HepG2 (cell line): ENCODE data around the gene SLC23A3. TPM values are rescaled to one million over a fixed set of nuclear protein-coding genes. Genes with fewer than 3 reads are reported as not detected.

Experiments
- ARNT ChIP-seq: fragments of 450-650 bp; IDR thresholded peaks from 2 replicates; pipeline ENCODE4 v1.6.1; 2017
- KAT8 ChIP-seq: IDR thresholded peaks from 2 replicates; pipeline ENCODE4 v1.6.1; 2016; ENCODE audit warnings: missing genetic modification reagents, missing compliant biosample characterization
- MZF1 ChIP-seq: sonication (generic); formaldehyde crosslinking; IDR thresholded peaks from 2 replicates; pipeline ENCODE4 v1.8.1; 2023; ENCODE audit warnings: mild to moderate bottlenecking, missing genetic modification reagents, borderline replicate concordance
- NRL ChIP-seq: sonication (generic); formaldehyde crosslinking; IDR thresholded peaks from 2 replicates; pipeline ENCODE4 v1.5.0; 2020; ENCODE audit warnings: missing genetic modification reagents, mild to moderate bottlenecking, moderate library complexity, borderline replicate concordance
- RBM22 ChIP-seq: fragments of 200-400 bp; formaldehyde crosslinking; optimal IDR thresholded peaks from 2 replicates; pipeline ENCODE3; 2017; ENCODE audit warnings: mild to moderate bottlenecking, low read length, moderate library complexity
- SMC3 ChIP-seq: IDR thresholded peaks from 2 replicates; pipeline ENCODE4 v1.6.1; 2011; ENCODE audit warnings: low read length, improper control_type of control experiment
- SUZ12 ChIP-seq: fragments of 150-350 bp; IDR thresholded peaks from 2 replicates; pipeline ENCODE4 v1.6.1; 2014; ENCODE audit warnings: low read depth, low read length
- ZNF274 ChIP-seq: sonication (generic); formaldehyde crosslinking; IDR thresholded peaks from 2 replicates; pipeline ENCODE4 v1.5.1; 2020; ENCODE audit warnings: mild to moderate bottlenecking, missing genetic modification reagents
- ZNF296 ChIP-seq: sonication (generic); formaldehyde crosslinking; conservative IDR thresholded peaks from 2 replicates; pipeline ENCODE4 v1.5.0; 2020; ENCODE audit warnings: mild to moderate bottlenecking, missing genetic modification reagents
- ZNF446 ChIP-seq: sonication (generic); formaldehyde crosslinking; IDR thresholded peaks from 2 replicates; pipeline ENCODE4 v1.5.0; 2020; ENCODE audit warnings: mild to moderate bottlenecking, missing genetic modification reagents
- ZNF629 ChIP-seq: sonication (generic); formaldehyde crosslinking; conservative IDR thresholded peaks from 2 replicates; pipeline ENCODE4 v1.5.0; 2020; ENCODE audit warnings: missing genetic modification reagents
- ZNF776 ChIP-seq: sonication (generic); formaldehyde crosslinking; IDR thresholded peaks from 2 replicates; pipeline ENCODE4 v1.4.0; 2020; ENCODE audit warnings: mild to moderate bottlenecking, missing genetic modification reagents
- polyA plus RNA-seq, 8 experiments: library from polyadenylated mRNA; depleted of rRNA in 3 of 8; stranded (reverse) in 7 of 8; unstranded in 1 of 8; fragments of >200 nt; fragmentation: Illumina TruSeq in 4 of 8; extraction: Trizol in 4 of 8; gene quantifications; 2 replicates each; pipeline versions ENCODE4 v1.2.1 to v1.2.3, GENCODE V29; 2011 to 2016; ENCODE audit warnings: low read depth in 4 of 8, missing spikeins in 1 of 8, mixed read lengths in 1 of 8; ENCODE audit not compliant: insufficient read depth in 1 of 8
- total RNA-seq, 5 experiments: library from RNA; depleted of rRNA; stranded (reverse); fragments of >200 nt; fragmentation: Illumina TruSeq; extraction: Trizol; gene quantifications; 2 replicates each; pipeline ENCODE4 v1.2.3, GENCODE V29; 2016; ENCODE audit warnings: low read depth in 1 of 5
- TF ChIP-seq, protein P1 (sequence below): sonication (generic); formaldehyde crosslinking; IDR thresholded peaks from 2 replicates; pipeline ENCODE4 v1.8.1; 2023; ENCODE audit warnings: missing genetic modification reagents, mild to moderate bottlenecking, borderline replicate concordance
- TF ChIP-seq, protein P2 (sequence below): sonication (generic); formaldehyde crosslinking; IDR thresholded peaks from 2 replicates; pipeline ENCODE4 v1.4.0; 2020; ENCODE audit warnings: mild to moderate bottlenecking, missing genetic modification reagents
- TF ChIP-seq, protein P3 (sequence below): sonication (generic); formaldehyde crosslinking; IDR thresholded peaks from 2 replicates; pipeline ENCODE4 v1.5.0; 2020; ENCODE audit warnings: mild to moderate bottlenecking, missing genetic modification reagents, borderline replicate concordance
- TF ChIP-seq, protein P4 (sequence below): IDR thresholded peaks from 2 replicates; pipeline ENCODE4 v1.6.1; 2016; ENCODE audit warnings: missing genetic modification reagents, missing compliant biosample characterization
- TF ChIP-seq, protein P5 (sequence below): IDR thresholded peaks from 2 replicates; pipeline ENCODE4 v1.6.1; 2016; ENCODE audit warnings: mild to moderate bottlenecking, missing biosample characterization, missing genetic modification reagents
- TF ChIP-seq, protein P6 (sequence below): sonication (generic); formaldehyde crosslinking; conservative IDR thresholded peaks from 2 replicates; pipeline ENCODE4 v1.4.0; 2020; ENCODE audit warnings: missing genetic modification reagents

The SLC23A3 gene
- total and polyA plus RNA-seq, 2 of the 13 experiments (the other 11 are each of a cell fraction or from before 2014, with no cell fraction given) = 0.38 to 0.78 TPM

DNA sequence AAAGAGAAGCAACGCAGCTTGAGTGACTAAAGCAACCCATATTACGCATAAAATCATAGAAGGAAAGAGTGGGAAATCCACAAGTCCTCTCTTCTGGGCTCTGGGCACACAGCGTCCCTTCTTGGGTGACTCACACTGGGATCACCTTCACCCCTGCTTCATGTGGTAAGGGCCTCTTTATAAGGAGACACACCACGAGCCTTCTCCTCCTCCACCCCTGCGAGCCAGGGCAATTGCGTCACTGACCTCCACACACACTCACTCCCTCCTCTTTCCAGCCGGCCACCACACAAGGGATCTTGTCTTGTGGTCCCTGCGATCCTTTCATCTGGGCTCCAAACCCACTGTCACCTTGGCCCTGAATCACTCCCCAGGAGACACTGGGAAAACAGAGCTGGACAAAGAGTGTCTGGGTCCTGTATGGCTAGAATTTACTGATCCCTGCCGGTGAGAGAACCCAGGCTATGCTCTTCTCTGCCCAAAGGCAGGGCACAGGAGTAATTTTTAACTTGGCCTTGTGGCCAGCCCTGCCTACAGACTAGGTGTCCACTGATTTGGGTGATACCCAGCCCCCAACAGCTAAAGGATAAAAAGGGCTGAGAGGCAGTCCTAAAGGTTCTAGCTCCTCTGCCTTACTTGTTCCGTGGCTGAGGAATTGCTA is 44.5 kb downstream of the SLC23A3 start (continued):
- TF ChIP-seq ZNF446 (CRISPR knock-in tag) = no peak
- TF ChIP-seq, protein P1, sequence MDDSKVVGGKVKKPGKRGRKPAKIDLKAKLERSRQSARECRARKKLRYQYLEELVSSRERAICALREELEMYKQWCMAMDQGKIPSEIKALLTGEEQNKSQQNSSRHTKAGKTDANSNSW (CRISPR knock-in tag) = no peak
- TF ChIP-seq ZNF274 (CRISPR knock-in tag) = no peak
- no peak for TF ChIP-seq KAT8 (CRISPR knock-in tag)
- no peak for TF ChIP-seq RBM22
- TF ChIP-seq, protein P2, sequence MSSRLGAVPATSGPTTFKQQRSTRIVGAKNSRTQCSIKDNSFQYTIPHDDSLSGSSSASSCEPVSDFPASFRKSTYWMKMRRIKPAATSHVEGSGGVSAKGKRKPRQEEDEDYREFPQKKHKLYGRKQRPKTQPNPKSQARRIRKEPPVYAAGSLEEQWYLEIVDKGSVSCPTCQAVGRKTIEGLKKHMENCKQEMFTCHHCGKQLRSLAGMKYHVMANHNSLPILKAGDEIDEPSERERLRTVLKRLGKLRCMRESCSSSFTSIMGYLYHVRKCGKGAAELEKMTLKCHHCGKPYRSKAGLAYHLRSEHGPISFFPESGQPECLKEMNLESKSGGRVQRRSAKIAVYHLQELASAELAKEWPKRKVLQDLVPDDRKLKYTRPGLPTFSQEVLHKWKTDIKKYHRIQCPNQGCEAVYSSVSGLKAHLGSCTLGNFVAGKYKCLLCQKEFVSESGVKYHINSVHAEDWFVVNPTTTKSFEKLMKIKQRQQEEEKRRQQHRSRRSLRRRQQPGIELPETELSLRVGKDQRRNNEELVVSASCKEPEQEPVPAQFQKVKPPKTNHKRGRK (CRISPR knock-in tag) = no peak
- no peak for TF ChIP-seq ZNF776 (CRISPR knock-in tag)
- no peak for TF ChIP-seq MZF1 (CRISPR knock-in tag)
- no peak for TF ChIP-seq ARNT
- TF ChIP-seq, protein P3, sequence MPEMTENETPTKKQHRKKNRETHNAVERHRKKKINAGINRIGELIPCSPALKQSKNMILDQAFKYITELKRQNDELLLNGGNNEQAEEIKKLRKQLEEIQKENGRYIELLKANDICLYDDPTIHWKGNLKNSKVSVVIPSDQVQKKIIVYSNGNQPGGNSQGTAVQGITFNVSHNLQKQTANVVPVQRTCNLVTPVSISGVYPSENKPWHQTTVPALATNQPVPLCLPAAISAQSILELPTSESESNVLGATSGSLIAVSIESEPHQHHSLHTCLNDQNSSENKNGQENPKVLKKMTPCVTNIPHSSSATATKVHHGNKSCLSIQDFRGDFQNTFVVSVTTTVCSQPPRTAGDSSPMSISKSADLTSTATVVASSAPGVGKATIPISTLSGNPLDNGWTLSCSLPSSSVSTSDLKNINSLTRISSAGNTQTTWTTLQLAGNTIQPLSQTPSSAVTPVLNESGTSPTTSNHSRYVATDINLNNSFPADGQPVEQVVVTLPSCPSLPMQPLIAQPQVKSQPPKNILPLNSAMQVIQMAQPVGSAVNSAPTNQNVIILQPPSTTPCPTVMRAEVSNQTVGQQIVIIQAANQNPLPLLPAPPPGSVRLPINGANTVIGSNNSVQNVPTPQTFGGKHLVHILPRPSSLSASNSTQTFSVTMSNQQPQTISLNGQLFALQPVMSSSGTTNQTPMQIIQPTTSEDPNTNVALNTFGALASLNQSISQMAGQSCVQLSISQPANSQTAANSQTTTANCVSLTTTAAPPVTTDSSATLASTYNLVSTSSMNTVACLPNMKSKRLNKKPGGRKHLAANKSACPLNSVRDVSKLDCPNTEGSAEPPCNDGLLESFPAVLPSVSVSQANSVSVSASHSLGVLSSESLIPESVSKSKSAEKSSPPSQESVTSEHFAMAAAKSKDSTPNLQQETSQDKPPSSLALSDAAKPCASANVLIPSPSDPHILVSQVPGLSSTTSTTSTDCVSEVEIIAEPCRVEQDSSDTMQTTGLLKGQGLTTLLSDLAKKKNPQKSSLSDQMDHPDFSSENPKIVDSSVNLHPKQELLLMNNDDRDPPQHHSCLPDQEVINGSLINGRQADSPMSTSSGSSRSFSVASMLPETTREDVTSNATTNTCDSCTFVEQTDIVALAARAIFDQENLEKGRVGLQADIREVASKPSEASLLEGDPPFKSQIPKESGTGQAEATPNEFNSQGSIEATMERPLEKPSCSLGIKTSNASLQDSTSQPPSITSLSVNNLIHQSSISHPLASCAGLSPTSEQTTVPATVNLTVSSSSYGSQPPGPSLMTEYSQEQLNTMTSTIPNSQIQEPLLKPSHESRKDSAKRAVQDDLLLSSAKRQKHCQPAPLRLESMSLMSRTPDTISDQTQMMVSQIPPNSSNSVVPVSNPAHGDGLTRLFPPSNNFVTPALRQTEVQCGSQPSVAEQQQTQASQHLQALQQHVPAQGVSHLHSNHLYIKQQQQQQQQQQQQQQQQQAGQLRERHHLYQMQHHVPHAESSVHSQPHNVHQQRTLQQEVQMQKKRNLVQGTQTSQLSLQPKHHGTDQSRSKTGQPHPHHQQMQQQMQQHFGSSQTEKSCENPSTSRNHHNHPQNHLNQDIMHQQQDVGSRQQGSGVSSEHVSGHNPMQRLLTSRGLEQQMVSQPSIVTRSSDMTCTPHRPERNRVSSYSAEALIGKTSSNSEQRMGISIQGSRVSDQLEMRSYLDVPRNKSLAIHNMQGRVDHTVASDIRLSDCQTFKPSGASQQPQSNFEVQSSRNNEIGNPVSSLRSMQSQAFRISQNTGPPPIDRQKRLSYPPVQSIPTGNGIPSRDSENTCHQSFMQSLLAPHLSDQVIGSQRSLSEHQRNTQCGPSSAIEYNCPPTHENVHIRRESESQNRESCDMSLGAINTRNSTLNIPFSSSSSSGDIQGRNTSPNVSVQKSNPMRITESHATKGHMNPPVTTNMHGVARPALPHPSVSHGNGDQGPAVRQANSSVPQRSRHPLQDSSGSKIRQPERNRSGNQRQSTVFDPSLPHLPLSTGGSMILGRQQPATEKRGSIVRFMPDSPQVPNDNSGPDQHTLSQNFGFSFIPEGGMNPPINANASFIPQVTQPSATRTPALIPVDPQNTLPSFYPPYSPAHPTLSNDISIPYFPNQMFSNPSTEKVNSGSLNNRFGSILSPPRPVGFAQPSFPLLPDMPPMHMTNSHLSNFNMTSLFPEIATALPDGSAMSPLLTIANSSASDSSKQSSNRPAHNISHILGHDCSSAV = no peak
- no peak for TF ChIP-seq ZNF296 (CRISPR knock-in tag)
- no peak for TF ChIP-seq SUZ12
- TF ChIP-seq, protein P4, sequence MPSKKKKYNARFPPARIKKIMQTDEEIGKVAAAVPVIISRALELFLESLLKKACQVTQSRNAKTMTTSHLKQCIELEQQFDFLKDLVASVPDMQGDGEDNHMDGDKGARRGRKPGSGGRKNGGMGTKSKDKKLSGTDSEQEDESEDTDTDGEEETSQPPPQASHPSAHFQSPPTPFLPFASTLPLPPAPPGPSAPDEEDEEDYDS = no peak
- peak; percentile 20; the same call in 1 of the 2 replicates for TF ChIP-seq SMC3
- no peak for TF ChIP-seq ZNF629 (CRISPR knock-in tag)
- TF ChIP-seq NRL (CRISPR knock-in tag) = no peak
- TF ChIP-seq, protein P5, sequence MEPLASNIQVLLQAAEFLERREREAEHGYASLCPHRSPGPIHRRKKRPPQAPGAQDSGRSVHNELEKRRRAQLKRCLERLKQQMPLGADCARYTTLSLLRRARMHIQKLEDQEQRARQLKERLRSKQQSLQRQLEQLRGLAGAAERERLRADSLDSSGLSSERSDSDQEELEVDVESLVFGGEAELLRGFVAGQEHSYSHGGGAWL (CRISPR knock-in tag) = no peak
- TF ChIP-seq, protein P6, sequence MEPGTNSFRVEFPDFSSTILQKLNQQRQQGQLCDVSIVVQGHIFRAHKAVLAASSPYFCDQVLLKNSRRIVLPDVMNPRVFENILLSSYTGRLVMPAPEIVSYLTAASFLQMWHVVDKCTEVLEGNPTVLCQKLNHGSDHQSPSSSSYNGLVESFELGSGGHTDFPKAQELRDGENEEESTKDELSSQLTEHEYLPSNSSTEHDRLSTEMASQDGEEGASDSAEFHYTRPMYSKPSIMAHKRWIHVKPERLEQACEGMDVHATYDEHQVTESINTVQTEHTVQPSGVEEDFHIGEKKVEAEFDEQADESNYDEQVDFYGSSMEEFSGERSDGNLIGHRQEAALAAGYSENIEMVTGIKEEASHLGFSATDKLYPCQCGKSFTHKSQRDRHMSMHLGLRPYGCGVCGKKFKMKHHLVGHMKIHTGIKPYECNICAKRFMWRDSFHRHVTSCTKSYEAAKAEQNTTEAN (CRISPR knock-in tag) = no peak
